Measurements from ENCODE around the gene FOXI1.

GRCh38 chr5:170143091-170143490 lies 37.4 kb downstream of the FOXI1 start:
- no peak for TF ChIP-seq CTCF (IDR thresholded peaks at IDR 0.05)
- no peak for TF ChIP-seq POLR2A (IDR thresholded peaks at IDR 0.05)
- TF ChIP-seq EP300 (IDR thresholded peaks at IDR 0.05): no peak
- TF ChIP-seq POLR2AphosphoS5 (IDR thresholded peaks at IDR 0.05): no peak
